GM18505 (cell line): ENCODE measurements around the gene FAM3A.
A peak's percentile ranks its signal among the peaks of the same experiment; 100 is the strongest.
"Not testable (repeated sequence)": the region's sequence is repeated elsewhere in the genome, so short reads cannot be mapped to it uniquely, and the experiment has no call there.

ENCODE experiments used
- ATAC-seq: cut with Tn5 transposase; IDR thresholded peaks from one replicate; pipeline ENCODE4 v1.9.1; 2021; ENCODE audit not compliant: unreplicated experiment
- POLR2A ChIP-seq: IDR thresholded peaks from 4 replicates; pipeline ENCODE4 v1.6.1; 2011; ENCODE audit warnings: borderline replicate concordance; ENCODE audit not compliant: insufficient read depth, insufficient read length; ENCODE audit errors: extremely low read depth

Gene FAM3A

GRCh38 chrX:154541896-154542722, 26.1 kb upstream of the FAM3A start:
- no peak for TF ChIP-seq POLR2A

GRCh38 chrX:154541589-154541895, 25.5 kb upstream of the FAM3A start:
- ATAC-seq: no peak

More at GRCh38 chrX:154541896-154542722, 26.1 kb upstream of the FAM3A start:
- no peak for ATAC-seq

GRCh38 chrX:154540897-154541535, 25.0 kb upstream of the FAM3A start:
- no peak for TF ChIP-seq POLR2A
- ATAC-seq: no peak

More at GRCh38 chrX:154541589-154541895, 25.5 kb upstream of the FAM3A start:
- TF ChIP-seq POLR2A: no peak

GRCh38 chrX:154540365-154540764, 24.3 kb upstream of the FAM3A start:
- ATAC-seq: not testable (repeated sequence)

GRCh38 chrX:154539077-154539476, 23.0 kb upstream of the FAM3A start:
- ATAC-seq: no peak
- TF ChIP-seq POLR2A: no peak

GRCh38 chrX:154535892-154536291, 19.9 kb upstream of the FAM3A start:
- ATAC-seq: no peak
- no peak for TF ChIP-seq POLR2A

- TF ChIP-seq POLR2A: no peak
These were observed 18.7 kb upstream of the FAM3A start for GRCh38 chrX:154534526-154535322.

GRCh38 chrX:154532690-154533089, 16.7 kb upstream of the FAM3A start:
- no peak for ATAC-seq
- no peak for TF ChIP-seq POLR2A

More at GRCh38 chrX:154534526-154535322, 18.7 kb upstream of the FAM3A start:
- peak; percentile 91 for ATAC-seq

GRCh38 chrX:154531626-154532025, 15.6 kb upstream of the FAM3A start:
- no peak for TF ChIP-seq POLR2A
- ATAC-seq: no peak

- no peak for ATAC-seq
- no peak for TF ChIP-seq POLR2A
These were observed 14.3 kb upstream of the FAM3A start for GRCh38 chrX:154530286-154530685.

- TF ChIP-seq POLR2A: no peak
- no peak for ATAC-seq
These were observed 13.2 kb upstream of the FAM3A start for GRCh38 chrX:154529206-154529612.

- TF ChIP-seq POLR2A: no peak
- ATAC-seq: no peak
These were observed 11.1 kb upstream of the FAM3A start for GRCh38 chrX:154526901-154527675.
